Upper lobe of left lung (tissue), 6 donors: ENCODE results near the gene KLC1. TPM values are rescaled to one million over a fixed set of nuclear protein-coding genes. Genes with fewer than 3 reads are reported as not detected.

ENCODE experiments used
- ATAC-seq, 2 donors: fragments of 200-7000 bp; cut with Tn5 transposase; one replicate each; pipeline ENCODE4 v1.9.1; 2022; ENCODE audit warnings: mild to moderate bottlenecking in 2 of 2, moderate library complexity in 2 of 2; ENCODE audit not compliant: low FRiP score in 2 of 2
- DNase-seq, 2 donors: peaks; one replicate each; pipeline ENCODE4 v3.0.0-alpha.2; 2019 to 2020
- H3K27ac ChIP-seq, 4 donors: fragments of 200-600 bp; sonication (generic); one replicate each; pipeline ENCODE4 v1.5.1; 2016 to 2019
- H3K27me3 ChIP-seq, 4 donors: fragments of 200-600 bp; sonication (generic); one replicate each; pipeline ENCODE4 v1.5.1; 2017 to 2019
- H3K36me3 ChIP-seq, 4 donors: fragments of 200-600 bp; sonication (generic); one replicate each; pipeline ENCODE4 v1.5.1; 2016 to 2019
- H3K4me1 ChIP-seq, 4 donors: fragments of 200-600 bp; sonication (generic); one replicate each; pipeline ENCODE4 v1.5.1; 2018 to 2019
- H3K4me3 ChIP-seq, 4 donors: fragments of 200-600 bp; sonication (generic); one replicate each; pipeline ENCODE4 v1.5.1; 2017 to 2019; ENCODE audit warnings: mild to moderate bottlenecking in 2 of 4, moderate library complexity in 1 of 4
- H3K9me3 ChIP-seq, 4 donors: fragments of 200-600 bp; sonication (generic); one replicate each; pipeline ENCODE4 v1.5.1; 2018 to 2019
- EP300 ChIP-seq, 4 donors: sonication (generic); formaldehyde crosslinking; IDR thresholded peaks; one replicate each; pipeline ENCODE4 v1.5.1; 2017; ENCODE audit warnings: antibody characterized with exemption in 4 of 4, control low read depth in 2 of 4
- POLR2A ChIP-seq, 4 donors: fragments of 450-650 bp; IDR thresholded peaks; one replicate each; pipeline ENCODE4 v1.5.1; 2016 to 2017; ENCODE audit warnings: antibody characterized with exemption in 4 of 4, mild to moderate bottlenecking in 2 of 4
- POLR2AphosphoS5 ChIP-seq, 2 donors: sonication (generic); formaldehyde crosslinking; IDR thresholded peaks; one replicate each; pipeline ENCODE4 v1.5.1; 2017; ENCODE audit warnings: antibody characterized with exemption in 2 of 2
- WGBS, 2 donors: methylation state at CpG; one replicate each; pipeline ENCODE4 v1.1.5; 2017 to 2018; 5-methylcytosine and 5-hydroxymethylcytosine counted together
- total RNA-seq, 6 donors: library from RNA; depleted of rRNA in 4 of 6; stranded (reverse); fragments of >200 nt in 4 of 6; gene quantifications; one replicate each; pipeline versions ENCODE4 v1.1.0 to v1.2.1, GENCODE V29; 2016 to 2021
- TF ChIP-seq, protein P1 (sequence below), 6 experiments: fragments of 450-650 bp in 4 of 6; fragments of 200-600 bp in 2 of 6; sonication (generic) in 2 of 6; IDR thresholded peaks; one replicate each; pipeline ENCODE4 v1.5.1; 2016 to 2019; ENCODE audit warnings: antibody characterized with exemption in 6 of 6
- donor health status: DM: no; HTN: no; CAD: no; lungs with moderate emphysema.
- donor health status: DM: no; HTN: yes; CAD: no; lungs with severe emphysema.

Gene KLC1
- total RNA-seq, 6 donors from 2014 or later, result 175 to 614 (median 267) TPM

GRCh38 chr14:103730490-103731035 is 101.6 kb downstream of the KLC1 start:
- H3K27me3 ChIP-seq, result no peaks in the 10 kb centered on the region
- H3K27ac ChIP-seq, result peak overlapping the region in 1 of 4 donors; percentile 26
- H3K4me1 ChIP-seq, result peaks cover 3 to 27% (median 15%) of the 10 kb centered on the region in 4 donors
- H3K4me3 ChIP-seq, result no peak overlapping the region
- ATAC-seq (no peak), DNase-seq (no peak)
- peaks cover 22 to 69% (median 46%) of the 10 kb centered on the region in 4 donors for H3K36me3 ChIP-seq
- 78 to 80% methylated on average over 8 to 12 of the region's 15 CpGs for WGBS, 2 donors
- TF ChIP-seq POLR2AphosphoS5 (IDR thresholded peaks at IDR 0.05), result no peak
- no peak for TF ChIP-seq EP300 (IDR thresholded peaks at IDR 0.05)
- TF ChIP-seq, protein P1, sequence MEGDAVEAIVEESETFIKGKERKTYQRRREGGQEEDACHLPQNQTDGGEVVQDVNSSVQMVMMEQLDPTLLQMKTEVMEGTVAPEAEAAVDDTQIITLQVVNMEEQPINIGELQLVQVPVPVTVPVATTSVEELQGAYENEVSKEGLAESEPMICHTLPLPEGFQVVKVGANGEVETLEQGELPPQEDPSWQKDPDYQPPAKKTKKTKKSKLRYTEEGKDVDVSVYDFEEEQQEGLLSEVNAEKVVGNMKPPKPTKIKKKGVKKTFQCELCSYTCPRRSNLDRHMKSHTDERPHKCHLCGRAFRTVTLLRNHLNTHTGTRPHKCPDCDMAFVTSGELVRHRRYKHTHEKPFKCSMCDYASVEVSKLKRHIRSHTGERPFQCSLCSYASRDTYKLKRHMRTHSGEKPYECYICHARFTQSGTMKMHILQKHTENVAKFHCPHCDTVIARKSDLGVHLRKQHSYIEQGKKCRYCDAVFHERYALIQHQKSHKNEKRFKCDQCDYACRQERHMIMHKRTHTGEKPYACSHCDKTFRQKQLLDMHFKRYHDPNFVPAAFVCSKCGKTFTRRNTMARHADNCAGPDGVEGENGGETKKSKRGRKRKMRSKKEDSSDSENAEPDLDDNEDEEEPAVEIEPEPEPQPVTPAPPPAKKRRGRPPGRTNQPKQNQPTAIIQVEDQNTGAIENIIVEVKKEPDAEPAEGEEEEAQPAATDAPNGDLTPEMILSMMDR (IDR thresholded peaks at IDR 0.05), result peak in 1 of 6 experiments; percentile 30
- no peaks in the 10 kb centered on the region for H3K9me3 ChIP-seq

GRCh38 chr14:103731481-103731880 is 102.5 kb downstream of the KLC1 start:
- peaks cover 3 to 31% (median 20%) of the 10 kb centered on the region in 4 donors for H3K4me1 ChIP-seq
- no peak overlapping the region for H3K4me3 ChIP-seq
- no peaks in the 10 kb centered on the region for H3K9me3 ChIP-seq
- H3K36me3 ChIP-seq, result peaks cover 22 to 69% (median 50%) of the 10 kb centered on the region in 4 donors
- no peak overlapping the region for H3K27ac ChIP-seq
- DNase-seq, result no peak
- no peak for ATAC-seq
- no peaks in the 10 kb centered on the region for H3K27me3 ChIP-seq
- no peak for TF ChIP-seq POLR2AphosphoS5 (IDR thresholded peaks at IDR 0.05)
- TF ChIP-seq POLR2A (IDR thresholded peaks at IDR 0.05), result no peak
- TF ChIP-seq, protein P1 (IDR thresholded peaks at IDR 0.05), result no peak
- TF ChIP-seq EP300 (IDR thresholded peaks at IDR 0.05), result no peak
- WGBS, 2 donors, result 92 to 96% methylated on average over 14 to 15 of the region's 15 CpGs

- Histone ChIP-seq H3K4me3 (no peak overlapping the region), H3K27me3 (no peaks in the 10 kb centered on the region), H3K4me1 (peaks cover 3 to 31% (median 21%) of the 10 kb centered on the region in 4 donors), H3K27ac (no peak overlapping the region), H3K9me3 (no peaks in the 10 kb centered on the region), H3K36me3 (peaks cover 22 to 75% (median 54%) of the 10 kb centered on the region in 4 donors)
- no peak for DNase-seq
- TF ChIP-seq EP300 (IDR thresholded peaks at IDR 0.05) (no peak), POLR2AphosphoS5 (IDR thresholded peaks at IDR 0.05) (no peak), POLR2A (IDR thresholded peaks at IDR 0.05) (no peak)
- TF ChIP-seq, protein P1 (IDR thresholded peaks at IDR 0.05), result no peak
- 88 to 94% methylated on average over 5 to 23 of the region's 24 CpGs for WGBS, 2 donors
- ATAC-seq, result no peak
Measured at GRCh38 chr14:103731916-103732867, 103.2 kb downstream of the KLC1 start.

DNA sequence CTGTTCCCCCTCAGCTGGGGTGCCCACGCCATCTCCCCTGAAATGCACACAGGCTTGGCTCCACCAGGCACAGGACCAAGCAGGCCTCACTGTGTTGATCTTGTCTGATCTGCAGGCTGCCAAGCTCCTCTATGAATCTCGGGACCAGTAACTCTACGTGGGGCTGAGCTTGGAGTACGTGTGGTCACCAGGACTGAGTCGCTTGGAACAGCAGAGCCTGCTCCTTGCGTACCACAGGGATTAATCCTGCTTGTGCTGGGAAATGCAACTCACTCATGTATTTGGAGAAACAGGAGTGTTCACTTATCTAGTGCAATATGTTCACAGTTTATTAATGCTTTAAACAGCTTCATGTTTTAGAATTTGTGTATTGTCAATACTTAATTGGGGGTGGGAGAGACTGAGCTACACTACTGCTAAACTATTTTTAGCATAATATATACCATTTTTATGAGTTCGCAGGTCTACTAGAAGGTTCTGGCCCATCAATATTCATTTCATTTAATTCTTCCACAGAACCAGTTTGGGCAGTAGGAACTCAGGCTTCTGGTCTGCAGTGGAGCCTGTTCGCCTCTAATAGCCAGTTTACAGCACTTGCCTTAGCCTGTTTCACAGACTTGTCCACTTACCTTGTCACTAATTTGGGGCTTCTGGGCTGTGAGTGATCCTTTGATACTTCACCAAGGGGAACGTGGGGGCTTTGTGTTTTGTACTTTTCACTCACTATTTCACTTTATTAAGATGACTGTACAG is 104.0 kb downstream of the KLC1 start:
- Histone ChIP-seq H3K27me3 (no peaks in the 10 kb centered on the region), H3K4me1 (peaks cover 3 to 28% (median 19%) of the 10 kb centered on the region in 4 donors), H3K36me3 (peaks cover 22 to 82% (median 54%) of the 10 kb centered on the region in 4 donors), H3K9me3 (no peaks in the 10 kb centered on the region), H3K27ac (no peak overlapping the region), H3K4me3 (no peak overlapping the region)
- WGBS, 2 donors, result 90 to 91% methylated on average over 8 to 9 of the region's 9 CpGs
- ATAC-seq, result no peak
- DNase-seq, result no peak
- TF ChIP-seq POLR2AphosphoS5 (IDR thresholded peaks at IDR 0.05) (no peak), POLR2A (IDR thresholded peaks at IDR 0.05) (no peak), EP300 (IDR thresholded peaks at IDR 0.05) (no peak)
- TF ChIP-seq, protein P1 (IDR thresholded peaks at IDR 0.05), result no peak
